H9 (cell line): ENCODE data around the gene UNCX. TPM values are rescaled to one million over a fixed set of nuclear protein-coding genes. Genes with fewer than 3 reads are reported as not detected.

Experiments used
- DNase-seq: peaks from one replicate; pipeline ENCODE4 v3.0.0-alpha.2; 2017
- H2AFZ ChIP-seq: one replicate; pipeline ENCODE4 v1.6.1; 2013; ENCODE audit warnings: mild to moderate bottlenecking, low read length, control low read depth, moderate library complexity
- H2AK5ac ChIP-seq: 2 replicates; pipeline ENCODE4 v1.6.1; 2013; ENCODE audit warnings: low read length, control low read depth, mixed read lengths; ENCODE audit not compliant: insufficient read length
- H2BK120ac ChIP-seq: one replicate; pipeline ENCODE4 v1.6.1; 2013; ENCODE audit warnings: low read depth, mild to moderate bottlenecking, low read length, control low read depth, inconsistent platforms; ENCODE audit not compliant: poor library complexity, severe bottlenecking
- H2BK12ac ChIP-seq: 2 replicates; pipeline ENCODE4 v1.6.1; 2013; ENCODE audit warnings: low read length, control low read depth, mixed read lengths, low read depth; ENCODE audit not compliant: insufficient read length
- H2BK15ac ChIP-seq: 2 replicates; pipeline ENCODE4 v1.6.1; 2013; ENCODE audit warnings: low read depth, low read length, control low read depth
- H2BK20ac ChIP-seq: one replicate; pipeline ENCODE4 v1.6.1; 2013; ENCODE audit warnings: low read depth, mild to moderate bottlenecking, low read length, control low read depth, inconsistent platforms; ENCODE audit not compliant: poor library complexity, severe bottlenecking
- H2BK5ac ChIP-seq: 2 replicates; pipeline ENCODE4 v1.6.1; 2013; ENCODE audit warnings: low read length, control low read depth, mixed read lengths; ENCODE audit not compliant: insufficient read length
- H3K14ac ChIP-seq: 2 replicates; pipeline ENCODE4 v1.6.1; 2013; ENCODE audit warnings: low read length, control low read depth; ENCODE audit not compliant: insufficient read depth
- H3K18ac ChIP-seq: 2 replicates; pipeline ENCODE4 v1.6.1; 2013; ENCODE audit warnings: low read depth, mild to moderate bottlenecking, mixed read lengths, low read length, control low read depth; ENCODE audit not compliant: insufficient read length
- H3K23ac ChIP-seq: 2 replicates; pipeline ENCODE4 v1.6.1; 2013; ENCODE audit warnings: low read length, control low read depth, mixed read lengths, low read depth; ENCODE audit not compliant: insufficient read length
- H3K23me2 ChIP-seq: 2 replicates; pipeline ENCODE4 v1.6.1; 2013; ENCODE audit warnings: low read depth, mild to moderate bottlenecking, mixed read lengths, low read length, control low read depth; ENCODE audit not compliant: insufficient read length, poor library complexity, severe bottlenecking
- H3K27ac ChIP-seq: 2 replicates; pipeline ENCODE4 v1.5.1; 2013; ENCODE audit warnings: low read length, control low read depth, mixed read lengths, low read depth; ENCODE audit not compliant: insufficient read length
- H3K27me3 ChIP-seq: 2 replicates; pipeline ENCODE4 v1.6.1; 2013; ENCODE audit warnings: low read length, control low read depth, inconsistent platforms; ENCODE audit not compliant: insufficient read depth
- H3K4ac ChIP-seq: 2 replicates; pipeline ENCODE4 v1.6.1; 2013; ENCODE audit warnings: low read depth, mild to moderate bottlenecking, control low read depth, inconsistent platforms, low read length, moderate library complexity
- H3K4me1 ChIP-seq: 2 replicates; pipeline ENCODE4 v1.6.1; 2013; ENCODE audit warnings: low read length, control low read depth, inconsistent platforms; ENCODE audit not compliant: insufficient read depth
- H3K4me2 ChIP-seq: 2 replicates; pipeline ENCODE4 v1.6.1; 2013; ENCODE audit warnings: low read length, control low read depth, mixed read lengths; ENCODE audit not compliant: insufficient read length, insufficient read depth
- H3K56ac ChIP-seq: 2 replicates; pipeline ENCODE4 v1.6.1; 2013; ENCODE audit warnings: low read depth, mild to moderate bottlenecking, mixed read lengths, low read length, control low read depth; ENCODE audit not compliant: insufficient read length
- H3K79me1 ChIP-seq: 2 replicates; pipeline ENCODE4 v1.6.1; 2013; ENCODE audit warnings: low read depth, mild to moderate bottlenecking, moderate library complexity, low read length, control low read depth, inconsistent platforms; ENCODE audit not compliant: insufficient read depth, poor library complexity, severe bottlenecking
- H3K79me2 ChIP-seq: 2 replicates; pipeline ENCODE4 v1.6.1; 2013; ENCODE audit warnings: low read length, control low read depth, inconsistent platforms; ENCODE audit not compliant: insufficient read depth
- H3K9ac ChIP-seq: 2 replicates; pipeline ENCODE4 v1.6.1; 2013; ENCODE audit warnings: low read length, control low read depth, mixed read lengths; ENCODE audit not compliant: insufficient read length; ENCODE audit errors: extremely low read depth
- H3K9me3 ChIP-seq: one replicate; pipeline ENCODE4 v1.6.1; 2013; ENCODE audit warnings: low read depth, low read length, inconsistent platforms; ENCODE audit not compliant: control insufficient read depth
- H3T11ph ChIP-seq: one replicate; pipeline ENCODE4 v1.6.1; 2013; ENCODE audit warnings: mild to moderate bottlenecking, low read length, control low read depth, inconsistent platforms
- H4K20me1 ChIP-seq: one replicate; pipeline ENCODE4 v1.6.1; 2013; ENCODE audit not compliant: control insufficient read depth, insufficient read length, insufficient read depth
- H4K5ac ChIP-seq: 2 replicates; pipeline ENCODE4 v1.6.1; 2013; ENCODE audit warnings: low read depth, mild to moderate bottlenecking, mixed read lengths, low read length, control low read depth; ENCODE audit not compliant: insufficient read length
- H4K8ac ChIP-seq: replicated peaks from 2 replicates; pipeline ENCODE4 v1.6.1; 2013; ENCODE audit warnings: low read length, control low read depth, mixed read lengths, low read depth; ENCODE audit not compliant: insufficient read length
- H4K91ac ChIP-seq: 2 replicates; pipeline ENCODE4 v1.6.1; 2013; ENCODE audit warnings: low read depth, mild to moderate bottlenecking, moderate library complexity, mixed read lengths, low read length, control low read depth; ENCODE audit not compliant: insufficient read length
- H3K27ac Mint-ChIP-seq, 3 experiments: 2 replicates in 2 of 3; 3 replicates in 1 of 3; pipeline ENCODE4 v1.8.0; 2020 to 2021; ENCODE audit warnings: mixed read lengths in 3 of 3, mild to moderate bottlenecking in 1 of 3, moderate library complexity in 1 of 3
- H3K27me3 Mint-ChIP-seq: 2 replicates; pipeline ENCODE4 v1.8.0; 2021; ENCODE audit warnings: low read depth, mild to moderate bottlenecking, moderate library complexity, mixed read lengths
- H3K36me3 Mint-ChIP-seq, 3 experiments: 2 replicates in 2 of 3; 3 replicates in 1 of 3; pipeline ENCODE4 v1.8.0; 2020 to 2021; ENCODE audit warnings: low read depth in 3 of 3, mixed read lengths in 3 of 3; ENCODE audit not compliant: insufficient read depth in 1 of 3
- H3K4me1 Mint-ChIP-seq, 2 experiments: 2 replicates each; pipeline ENCODE4 v1.8.0; 2020; ENCODE audit warnings: mixed read lengths in 2 of 2
- H3K4me3 Mint-ChIP-seq, 2 experiments: 2 replicates in 1 of 2; 3 replicates in 1 of 2; pipeline ENCODE4 v1.8.0; 2020 to 2021; ENCODE audit warnings: mild to moderate bottlenecking in 2 of 2, mixed read lengths in 2 of 2, moderate library complexity in 1 of 2
- H3K9me3 Mint-ChIP-seq, 2 experiments: 2 replicates in 1 of 2; 3 replicates in 1 of 2; pipeline ENCODE4 v1.8.0; 2020; ENCODE audit warnings: mild to moderate bottlenecking in 2 of 2, mixed read lengths in 2 of 2, moderate library complexity in 1 of 2
- CTCF ChIP-seq: fragments of 200-600 bp; sonication (generic); conservative IDR thresholded peaks from 3 replicates; pipeline ENCODE4 v1.8.0; 2021; ENCODE audit warnings: antibody characterized with exemption, mild to moderate bottlenecking
- WGBS: extraction: QIAGEN DNeasy Blood & Tissue Kit; methylation state at CpG from one replicate; pipeline ENCODE4 v1.1.7; 2013; ENCODE audit warnings: missing lambda C conversion rate, low lambda C conversion rate, mixed read lengths; ENCODE audit not compliant: insufficient read length; ENCODE audit errors: extremely low coverage; 5-methylcytosine and 5-hydroxymethylcytosine counted together
- total RNA-seq: library from RNA; stranded (reverse); gene quantifications from 2 replicates; pipeline ENCODE4 v1.2.1, GENCODE V29; 2021

UNCX gene
- total RNA-seq, 1 experiment from 2014 or later: not detected

GRCh38 chr7:1225030-1225429, 7.6 kb upstream of the UNCX start:
- Histone ChIP-seq H4K91ac (no peak overlapping the region), H2BK5ac (no peak overlapping the region), H3T11ph (no peak overlapping the region), H4K8ac (no peak overlapping the region), H2BK120ac (no peak overlapping the region), H3K27me3 (peaks cover 58% of the 10 kb centered on the region), H3K27ac (no peak overlapping the region), H3K79me2 (no peaks in the 10 kb centered on the region), H2BK20ac (no peak overlapping the region), H3K18ac (no peak overlapping the region), H3K14ac (no peak overlapping the region), H4K5ac (no peak overlapping the region), H3K4me2 (no peak overlapping the region), H3K9ac (no peak overlapping the region), H2BK15ac (no peak overlapping the region), H2AFZ (no peak overlapping the region), H4K20me1 (no peaks in the 10 kb centered on the region), H3K4ac (no peak overlapping the region), H3K9me3 (no peaks in the 10 kb centered on the region), H2BK12ac (no peak overlapping the region), H3K4me1 (no peaks in the 10 kb centered on the region; the same call in 1 of the 2 replicates), H3K23ac (no peak overlapping the region), H3K56ac (no peak overlapping the region), H2AK5ac (no peak overlapping the region), H3K23me2 (peaks cover 11% of the 10 kb centered on the region), H3K79me1 (no peaks in the 10 kb centered on the region)
- H3K9me3 Mint-ChIP-seq: 0 out of 5 replicates have a peak, but pooled peaks cover 0 to 2% of the 10 kb centered on the region in 2 experiments
- no peaks in the 10 kb centered on the region for H3K36me3 Mint-ChIP-seq
- peak overlapping the region in 1 of 2 experiments; percentile 43; a peak in 2 of 5 replicates for H3K4me3 Mint-ChIP-seq
- H3K4me1 Mint-ChIP-seq: peaks cover 16 to 40% of the 10 kb centered on the region in 2 experiments
- WGBS: no CpG with 5 or more reads among the region's 11 CpGs
- H3K27ac Mint-ChIP-seq: no peak overlapping the region
- no peak for DNase-seq
- no peak for TF ChIP-seq CTCF
- H3K27me3 Mint-ChIP-seq: peaks cover 96% of the 10 kb centered on the region
